Measurements from ENCODE around the gene DHX36.

Gene DHX36, protein sequence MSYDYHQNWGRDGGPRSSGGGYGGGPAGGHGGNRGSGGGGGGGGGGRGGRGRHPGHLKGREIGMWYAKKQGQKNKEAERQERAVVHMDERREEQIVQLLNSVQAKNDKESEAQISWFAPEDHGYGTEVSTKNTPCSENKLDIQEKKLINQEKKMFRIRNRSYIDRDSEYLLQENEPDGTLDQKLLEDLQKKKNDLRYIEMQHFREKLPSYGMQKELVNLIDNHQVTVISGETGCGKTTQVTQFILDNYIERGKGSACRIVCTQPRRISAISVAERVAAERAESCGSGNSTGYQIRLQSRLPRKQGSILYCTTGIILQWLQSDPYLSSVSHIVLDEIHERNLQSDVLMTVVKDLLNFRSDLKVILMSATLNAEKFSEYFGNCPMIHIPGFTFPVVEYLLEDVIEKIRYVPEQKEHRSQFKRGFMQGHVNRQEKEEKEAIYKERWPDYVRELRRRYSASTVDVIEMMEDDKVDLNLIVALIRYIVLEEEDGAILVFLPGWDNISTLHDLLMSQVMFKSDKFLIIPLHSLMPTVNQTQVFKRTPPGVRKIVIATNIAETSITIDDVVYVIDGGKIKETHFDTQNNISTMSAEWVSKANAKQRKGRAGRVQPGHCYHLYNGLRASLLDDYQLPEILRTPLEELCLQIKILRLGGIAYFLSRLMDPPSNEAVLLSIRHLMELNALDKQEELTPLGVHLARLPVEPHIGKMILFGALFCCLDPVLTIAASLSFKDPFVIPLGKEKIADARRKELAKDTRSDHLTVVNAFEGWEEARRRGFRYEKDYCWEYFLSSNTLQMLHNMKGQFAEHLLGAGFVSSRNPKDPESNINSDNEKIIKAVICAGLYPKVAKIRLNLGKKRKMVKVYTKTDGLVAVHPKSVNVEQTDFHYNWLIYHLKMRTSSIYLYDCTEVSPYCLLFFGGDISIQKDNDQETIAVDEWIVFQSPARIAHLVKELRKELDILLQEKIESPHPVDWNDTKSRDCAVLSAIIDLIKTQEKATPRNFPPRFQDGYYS

DNA sequence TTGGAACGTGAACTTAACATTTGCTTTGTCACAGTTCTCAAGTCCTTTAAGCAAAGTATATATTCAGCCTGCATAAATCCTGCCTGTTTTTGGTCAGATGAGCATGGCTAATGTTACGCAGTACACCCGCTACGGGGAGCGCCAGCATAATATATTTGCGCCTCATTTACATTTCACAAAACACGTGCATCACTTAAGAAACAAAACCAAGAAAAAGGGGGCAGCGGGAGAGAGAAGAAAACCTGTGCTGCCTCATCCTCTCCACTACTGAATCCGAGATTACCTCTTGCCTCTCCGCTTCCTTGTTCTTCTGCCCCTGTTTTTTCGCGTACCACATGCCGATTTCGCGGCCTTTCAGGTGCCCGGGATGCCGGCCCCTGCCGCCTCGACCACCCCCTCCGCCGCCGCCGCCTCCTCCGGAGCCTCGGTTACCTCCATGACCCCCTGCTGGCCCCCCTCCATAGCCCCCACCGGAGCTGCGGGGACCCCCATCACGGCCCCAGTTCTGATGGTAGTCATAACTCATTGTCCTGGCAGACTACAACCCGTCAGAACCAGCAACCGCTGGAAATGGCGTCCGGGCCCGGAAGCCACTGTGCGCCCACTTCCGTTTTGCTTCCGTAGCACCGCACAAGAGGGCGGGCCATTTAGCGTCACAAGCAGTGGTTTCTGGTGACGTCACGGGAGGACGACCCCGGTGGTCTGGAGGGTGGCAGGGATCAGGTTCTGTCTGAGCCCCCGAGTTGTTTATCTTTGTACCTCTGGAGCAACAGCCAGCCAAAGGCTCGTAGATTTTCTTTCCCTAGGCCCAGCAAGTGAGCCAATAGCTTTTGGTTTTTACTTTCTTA, at the start of gene DHX36:
Gene DHX36, minus strand, starts transcription at position 597 of the 848 bp plus-strand sequence. Its CDS starts 71 bp downstream, at position 526.
- peak; percentile 91 for DNase-seq (ENCODE audit: low spot score)

DNA sequence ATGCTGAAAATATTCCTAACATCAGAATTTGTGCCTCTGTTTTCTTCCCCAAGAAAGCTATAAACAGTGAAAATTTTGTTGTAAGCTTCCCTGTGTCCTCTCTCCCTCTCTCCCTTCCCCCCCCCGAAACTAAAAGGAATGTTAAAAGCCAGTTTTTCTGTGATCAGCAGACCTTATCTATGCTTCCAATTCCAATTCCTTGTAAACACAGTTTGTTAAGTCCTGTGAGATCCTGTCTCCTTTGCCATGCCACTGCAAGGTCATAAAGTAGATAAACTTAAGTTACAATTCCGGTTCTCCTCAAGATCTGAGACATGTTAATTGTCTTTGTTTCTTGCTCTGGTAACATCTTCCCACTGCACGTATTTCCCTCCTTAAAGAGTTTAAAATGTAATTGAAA, 42.9 kb upstream of the DHX36 start:
- DNase-seq (ENCODE audit: low spot score), result no peak

DNA sequence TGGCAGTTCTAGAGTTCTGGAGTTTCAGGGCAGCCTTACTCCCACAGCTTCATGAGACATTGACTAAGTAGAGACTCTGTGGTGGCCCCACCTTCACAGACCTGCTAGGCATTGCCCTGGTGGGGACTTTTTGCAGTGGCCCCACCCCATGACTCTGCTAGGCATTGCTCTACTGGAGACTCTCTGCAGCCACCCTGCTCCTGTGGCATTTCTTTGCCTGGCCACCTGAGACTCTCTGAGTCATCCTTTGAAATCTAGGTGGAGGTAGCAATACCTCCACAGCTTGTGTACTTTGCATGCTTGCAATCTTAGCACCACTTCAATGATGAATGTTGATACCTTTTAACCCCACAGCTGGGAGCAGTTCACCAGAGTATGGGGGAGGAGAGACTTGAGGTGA, 40.6 kb upstream of the DHX36 start:
- no peak for DNase-seq (ENCODE audit: low spot score)

DNA sequence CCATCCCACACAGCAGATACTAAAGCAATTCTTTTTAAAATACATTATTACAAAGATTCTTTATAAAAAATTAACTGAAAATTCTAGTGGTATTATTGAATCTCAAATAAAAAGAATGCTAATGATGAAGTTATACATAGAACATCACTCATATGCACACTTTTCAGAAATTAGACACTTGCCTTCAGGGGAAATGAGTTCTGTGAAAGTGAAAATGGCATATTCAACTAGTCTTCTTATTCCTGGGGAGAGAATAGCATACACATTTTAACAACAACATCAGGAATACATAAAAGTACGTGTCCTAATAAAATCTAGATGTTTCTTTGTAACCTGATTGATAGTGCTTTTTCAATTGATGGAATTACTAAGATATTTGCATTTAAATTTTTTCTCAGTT, 36.8 kb upstream of the DHX36 start:
- no peak for DNase-seq (ENCODE audit: low spot score)

DNA sequence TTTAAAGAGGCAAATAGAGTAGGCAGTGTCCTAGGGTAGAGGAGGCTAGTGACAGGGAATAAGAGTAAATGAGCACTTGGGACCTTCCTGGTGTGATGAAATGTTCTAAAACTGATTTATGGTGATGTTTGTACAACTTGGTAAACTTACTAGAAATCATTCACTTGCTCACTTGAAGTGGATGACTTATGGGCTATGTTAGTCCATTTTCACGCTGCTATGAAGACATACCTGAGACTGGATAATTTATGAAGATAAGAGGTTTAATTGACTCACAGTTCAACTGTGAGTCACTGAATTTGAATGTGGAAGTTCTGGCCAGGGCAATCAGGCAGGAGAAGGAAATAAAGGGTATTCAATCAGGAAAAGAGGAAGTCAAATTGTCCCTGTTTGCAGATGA, 31.7 kb upstream of the DHX36 start:
- DNase-seq (ENCODE audit: low spot score), result peak; percentile 11

DNA sequence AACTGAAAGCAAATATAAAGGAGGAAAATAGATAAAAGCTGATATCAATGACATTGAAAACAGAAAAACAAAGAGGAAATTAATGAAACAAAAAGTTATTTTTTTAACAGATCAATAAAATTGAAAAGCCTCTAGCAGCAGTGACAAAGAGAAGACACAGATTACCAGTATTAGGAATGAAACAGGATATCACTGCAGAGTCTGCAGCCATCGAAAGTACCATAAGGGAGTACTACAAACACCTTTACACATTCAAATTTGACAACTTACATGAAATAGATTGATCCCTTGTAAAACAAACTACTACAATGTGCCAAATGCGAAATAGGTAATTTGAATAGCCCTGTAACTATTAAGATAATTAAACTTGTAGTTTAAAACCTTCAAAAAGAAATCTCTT, 24.9 kb upstream of the DHX36 start:
- DNase-seq (ENCODE audit: low spot score), result no peak

DNA sequence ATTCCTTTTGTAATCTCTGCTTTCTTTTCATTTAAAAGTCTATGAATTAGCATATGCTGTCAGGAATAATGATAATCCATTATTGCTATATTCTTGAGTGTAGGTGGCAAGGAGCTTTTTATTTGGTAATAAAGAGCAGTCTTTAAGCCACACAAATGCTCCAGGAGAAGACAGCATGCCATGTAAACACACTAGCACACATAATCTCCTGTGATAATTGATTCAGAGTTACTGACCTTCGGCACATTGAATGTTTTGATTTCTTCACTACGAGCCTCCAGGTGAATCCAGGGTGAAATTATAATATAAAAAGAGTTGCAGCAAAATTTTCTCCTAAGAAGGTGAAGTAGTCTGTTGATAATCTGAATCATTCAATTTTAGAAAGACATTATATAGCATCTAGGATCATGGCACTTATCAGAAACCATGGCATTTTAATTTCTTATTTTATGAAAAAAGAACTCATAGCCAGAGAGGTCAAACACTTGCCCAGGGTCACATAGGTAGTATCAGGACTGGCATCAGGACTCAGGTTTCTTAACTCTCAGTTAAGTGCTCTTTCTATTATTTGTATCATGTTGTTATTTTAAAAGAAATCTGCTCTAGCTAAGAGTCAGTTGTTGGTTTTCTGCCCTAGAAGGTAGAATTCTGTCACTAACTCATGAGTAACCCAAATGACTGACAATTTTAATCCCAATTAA, 21.3 kb upstream of the DHX36 start:
- no peak for DNase-seq (ENCODE audit: low spot score)

DNA sequence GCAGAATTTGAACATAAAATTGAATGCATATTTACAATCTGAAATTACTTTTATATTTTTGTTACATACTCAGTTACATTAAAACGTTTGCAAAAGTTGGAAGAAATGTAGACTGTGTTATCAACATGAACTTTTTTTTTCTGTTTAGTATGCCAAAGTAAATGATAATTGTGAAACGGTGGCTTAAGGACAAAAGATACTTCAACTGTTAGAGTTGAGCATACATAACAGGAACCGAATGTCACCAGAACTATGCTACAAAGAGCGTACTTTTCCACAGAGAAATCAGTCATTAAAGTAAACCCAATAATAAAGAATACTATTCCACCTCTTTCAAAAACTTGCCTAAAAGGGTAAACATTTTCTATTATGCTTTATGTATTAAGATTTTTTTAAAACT, 14.3 kb upstream of the DHX36 start:
- no peak for DNase-seq (ENCODE audit: low spot score)

DNA sequence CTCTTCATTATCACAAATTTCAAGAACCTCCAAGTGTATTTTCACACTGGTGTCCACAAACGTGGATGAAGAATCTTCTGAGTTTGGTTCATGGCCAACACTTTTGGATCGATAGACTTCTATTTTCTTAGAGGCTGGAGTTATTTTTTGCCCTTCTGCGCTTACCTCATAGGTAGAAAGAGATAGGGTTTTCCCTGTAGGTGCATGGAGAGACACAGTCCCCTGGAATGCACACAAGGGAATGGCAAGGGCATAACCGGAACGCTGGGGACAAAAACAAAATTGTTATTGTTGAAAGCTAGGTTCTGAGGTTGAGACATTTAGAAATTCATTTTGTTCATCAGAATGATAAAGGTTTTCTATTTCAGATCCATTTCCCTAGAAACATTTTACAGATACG, 13.7 kb upstream of the DHX36 start:
- no peak for DNase-seq (ENCODE audit: low spot score)

DNA sequence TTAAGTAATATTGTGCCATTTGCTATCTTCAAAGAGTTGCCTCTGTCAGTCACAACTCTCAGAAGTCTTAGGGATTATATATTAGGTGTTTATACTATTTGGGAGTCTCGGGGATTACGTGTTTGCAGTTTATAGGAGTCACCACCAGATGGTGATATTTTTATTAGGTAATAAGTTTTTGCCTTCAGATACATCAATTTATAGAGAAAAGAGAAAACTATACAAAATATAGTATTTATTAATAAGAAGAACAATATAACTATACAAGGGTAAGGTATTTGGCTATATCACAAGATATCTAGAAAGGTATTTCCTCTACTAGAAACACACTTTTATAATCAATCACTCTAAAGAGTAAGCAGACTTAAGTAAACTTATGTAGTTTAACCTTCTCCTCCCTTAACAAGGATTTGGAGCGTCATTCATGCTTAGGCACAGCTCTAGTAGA, 10.7 kb upstream of the DHX36 start:
- peak; percentile 43 for DNase-seq (ENCODE audit: low spot score)

DNA sequence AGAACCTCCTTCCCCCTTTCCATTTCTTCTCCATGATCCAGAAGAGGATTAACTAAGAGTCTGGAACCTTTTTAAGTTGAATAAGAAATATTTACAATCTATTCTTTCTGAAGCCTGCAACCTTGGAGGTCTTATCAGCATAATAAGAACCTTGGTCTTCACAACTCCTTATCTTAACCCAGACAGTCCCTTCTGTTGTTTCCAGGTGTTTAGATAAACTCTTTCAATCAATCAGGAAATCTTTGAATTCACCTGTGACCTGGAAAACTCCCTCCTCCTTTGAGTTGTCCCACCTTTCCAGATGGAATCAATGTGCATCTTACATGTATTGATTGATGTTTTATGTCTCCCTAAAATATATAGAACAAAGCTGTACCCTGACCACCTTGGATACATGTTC, 3.6 kb upstream of the DHX36 start:
- no peak for DNase-seq (ENCODE audit: low spot score)

DNA sequence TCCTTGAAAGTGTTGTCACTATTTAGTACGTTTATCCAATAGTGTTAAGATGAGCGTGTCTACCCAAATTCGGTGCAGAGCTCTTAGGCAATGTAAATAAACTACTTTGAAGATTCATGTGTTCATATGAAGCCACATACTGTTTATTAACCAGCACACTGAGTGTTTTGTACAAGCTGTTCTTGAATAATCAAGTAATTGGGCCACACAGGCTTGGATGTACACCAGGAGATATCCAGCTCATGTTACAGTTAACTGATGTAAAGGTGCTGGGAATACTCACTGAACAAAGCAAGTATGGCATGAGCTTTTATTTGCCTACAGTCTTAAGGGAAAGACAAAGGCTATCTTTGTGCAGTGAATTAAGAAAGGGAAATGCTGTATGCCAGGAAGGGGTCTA, 632 bp upstream of the DHX36 start:
- no peak for DNase-seq (ENCODE audit: low spot score)

DNA sequence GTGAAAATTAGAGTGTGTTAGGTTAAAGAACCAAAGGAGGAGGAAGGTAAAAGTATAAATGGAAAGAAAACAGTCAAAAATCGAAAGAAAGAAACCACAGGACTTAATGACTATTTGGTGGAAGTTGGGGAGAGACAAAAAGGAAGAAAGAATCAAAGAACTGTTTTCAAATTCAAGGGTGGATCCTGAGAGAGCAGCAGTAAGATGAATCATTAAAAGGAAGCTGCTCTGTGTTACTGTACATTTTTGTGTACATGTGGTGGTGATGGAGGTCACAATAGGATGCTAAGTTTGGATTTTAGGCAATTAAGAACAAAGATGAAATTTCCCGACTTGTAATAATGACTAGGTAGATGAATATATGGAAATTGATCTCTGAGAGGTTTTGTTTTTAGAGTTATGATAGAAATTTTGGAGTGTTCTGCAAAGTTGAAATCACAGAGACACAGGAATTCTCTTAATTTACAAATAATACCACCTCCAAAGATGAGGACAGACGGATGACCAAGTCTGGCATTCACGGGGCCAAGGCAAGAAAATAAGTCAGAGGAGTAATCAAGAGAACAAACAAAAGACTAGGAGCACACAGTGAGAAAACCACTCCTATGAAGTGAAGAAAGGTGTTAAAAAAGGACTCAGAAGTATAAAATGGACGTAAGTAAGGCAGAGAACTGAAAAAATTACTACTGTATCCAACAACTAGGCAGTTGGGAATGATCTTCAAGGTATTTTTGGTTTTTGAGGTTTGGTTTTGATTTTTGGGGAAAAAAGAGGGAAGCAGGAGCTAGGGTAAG, 7.1 kb downstream of the DHX36 start:
- no peak for DNase-seq (ENCODE audit: low spot score)

DNA sequence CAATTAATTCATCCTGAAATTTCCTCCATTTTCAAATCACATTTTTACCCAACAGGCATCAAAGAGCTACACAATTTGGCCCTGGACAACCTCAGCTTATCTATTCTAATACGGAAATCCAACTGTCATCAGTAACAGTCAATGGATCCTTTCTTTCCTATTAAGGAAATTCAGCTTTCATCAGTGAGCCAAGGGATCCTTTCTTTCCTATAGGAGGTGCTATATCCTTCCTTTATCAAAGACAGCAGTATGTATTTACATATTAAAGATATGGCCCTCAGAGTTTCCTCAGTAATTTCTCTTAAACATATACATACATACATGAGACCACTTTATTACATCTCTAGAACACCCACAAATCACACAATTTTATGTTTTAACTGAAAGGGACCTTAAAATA, 10.1 kb downstream of the DHX36 start:
- DNase-seq (ENCODE audit: low spot score), result no peak

DNA sequence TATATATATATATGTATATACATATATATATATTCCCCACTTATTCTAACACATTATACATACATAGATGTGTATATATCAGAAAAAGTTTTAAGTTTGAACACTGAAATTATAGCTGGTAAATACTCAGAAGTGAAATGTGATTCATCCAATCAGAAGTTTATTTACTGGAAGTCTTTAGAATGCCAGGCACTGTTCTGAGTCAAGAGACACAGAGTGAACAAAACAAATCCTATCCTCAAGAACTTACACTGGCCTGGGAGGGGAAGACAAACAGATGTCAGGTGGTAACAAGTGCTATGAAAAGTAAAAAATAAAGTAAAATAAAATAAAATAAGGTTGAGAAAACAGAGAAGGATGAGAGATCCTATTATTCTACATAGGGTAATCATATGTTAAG, 13.4 kb downstream of the DHX36 start:
- DNase-seq (ENCODE audit: low spot score), result no peak

DNA sequence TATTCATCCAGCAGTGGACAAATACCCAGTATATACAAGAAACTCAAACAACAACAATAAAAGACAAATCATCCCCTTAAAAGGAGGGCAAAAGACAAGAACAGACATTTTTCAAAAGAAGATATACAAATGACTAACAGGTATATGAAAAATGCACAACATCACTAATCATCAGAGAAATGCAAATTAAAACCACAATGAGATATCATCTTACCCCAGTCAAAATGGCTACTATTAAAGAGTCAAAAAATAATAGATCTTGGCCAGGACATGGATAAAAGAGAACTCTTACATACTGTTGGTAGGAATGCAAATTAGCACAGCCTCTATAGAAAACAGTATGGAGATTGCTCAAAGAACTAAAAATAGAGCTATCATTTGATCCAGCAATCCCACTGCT, 16.9 kb downstream of the DHX36 start:
- DNase-seq (ENCODE audit: low spot score), result no peak

DNA sequence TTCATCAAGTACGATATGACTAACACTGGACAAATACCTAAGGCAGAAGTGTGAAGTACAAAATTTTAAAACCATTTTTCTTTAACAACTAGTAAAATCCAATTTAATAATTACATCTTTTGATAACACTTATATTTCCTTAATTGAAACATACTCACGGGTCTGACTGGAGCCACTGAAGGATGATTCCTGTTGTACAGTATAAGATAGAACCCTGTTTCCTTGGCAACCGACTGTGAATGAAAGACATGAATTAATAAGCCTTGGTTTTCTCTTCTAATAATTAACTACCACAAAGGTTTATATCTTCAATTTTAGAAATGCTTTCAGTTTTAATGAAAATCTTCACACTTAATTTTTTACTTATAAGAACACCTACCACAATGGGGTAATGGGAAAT, 19.4 kb downstream of the DHX36 start:
- no peak for DNase-seq (ENCODE audit: low spot score)

DNA sequence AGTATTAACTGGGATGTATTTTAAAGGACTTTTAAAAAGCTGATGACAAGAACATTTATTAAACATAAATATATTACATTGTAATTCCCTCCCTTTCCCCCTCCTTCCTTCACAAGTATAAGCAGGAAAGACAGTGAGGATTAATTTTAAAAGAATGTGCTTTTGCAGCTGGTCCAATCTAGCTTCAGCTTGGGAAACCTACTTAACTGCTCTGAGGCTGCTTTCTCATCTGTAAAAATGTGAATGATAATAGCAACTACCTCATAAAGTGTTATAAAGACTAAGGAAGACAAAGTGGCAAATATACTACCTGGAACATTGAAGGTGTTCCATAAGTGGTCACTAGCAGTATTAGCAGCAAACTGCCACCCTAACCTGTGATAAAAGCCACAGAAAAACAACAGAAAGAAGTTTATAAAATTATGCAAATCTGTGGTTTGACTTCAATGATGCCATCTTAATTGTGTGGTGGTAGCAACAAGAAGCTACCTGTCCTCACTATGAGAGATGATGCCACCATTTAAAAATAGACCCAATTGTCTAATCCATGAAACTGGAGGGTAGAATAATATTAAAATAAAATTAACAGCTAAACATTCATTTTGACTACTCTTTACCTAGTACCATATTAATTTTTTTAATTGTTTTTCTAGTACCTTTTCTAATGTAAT, 20.0 kb downstream of the DHX36 start:
- DNase-seq (ENCODE audit: low spot score), result no peak

DNA sequence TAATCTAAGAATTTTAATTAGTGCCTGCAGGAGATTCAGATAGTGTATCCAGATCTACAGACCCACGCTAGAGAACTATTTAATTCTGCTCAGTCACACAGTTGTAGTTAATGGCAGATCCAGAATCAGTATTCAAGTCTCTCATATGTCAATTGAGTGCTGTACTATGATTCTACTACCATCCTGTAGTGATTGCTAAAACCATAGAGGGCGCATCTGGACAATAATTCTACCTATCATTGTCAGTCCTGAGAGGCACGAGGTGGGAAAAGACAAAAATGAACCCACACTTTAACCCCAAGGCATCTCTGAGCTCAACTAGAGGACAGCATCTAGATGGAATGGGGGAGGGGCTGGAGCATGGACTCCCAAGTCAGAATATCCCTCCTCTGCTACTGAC, 22.7 kb downstream of the DHX36 start:
- no peak for DNase-seq (ENCODE audit: low spot score)

DNA sequence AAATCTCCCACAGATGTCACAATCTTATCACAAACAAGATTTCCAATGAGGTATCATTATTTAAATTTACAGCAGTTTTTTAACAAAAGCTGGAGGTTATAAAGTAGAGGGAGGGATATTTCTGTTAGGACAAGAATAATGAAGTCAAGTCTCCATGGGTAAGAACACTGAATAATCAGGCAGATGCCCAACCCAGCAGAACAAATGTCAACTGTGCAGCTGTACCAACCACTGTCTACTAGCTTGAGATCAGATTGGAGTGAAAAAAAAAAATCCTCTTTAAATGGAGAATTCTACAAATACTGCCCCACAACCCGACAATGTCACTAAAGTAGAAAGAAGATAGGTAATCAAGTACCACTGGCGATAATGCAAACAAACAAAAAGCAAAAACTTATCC, 30.3 kb downstream of the DHX36 start:
- DNase-seq (ENCODE audit: low spot score), result no peak

Data from LoVo (cell line).